Measurements from ENCODE around the gene SORCS1.

DNA sequence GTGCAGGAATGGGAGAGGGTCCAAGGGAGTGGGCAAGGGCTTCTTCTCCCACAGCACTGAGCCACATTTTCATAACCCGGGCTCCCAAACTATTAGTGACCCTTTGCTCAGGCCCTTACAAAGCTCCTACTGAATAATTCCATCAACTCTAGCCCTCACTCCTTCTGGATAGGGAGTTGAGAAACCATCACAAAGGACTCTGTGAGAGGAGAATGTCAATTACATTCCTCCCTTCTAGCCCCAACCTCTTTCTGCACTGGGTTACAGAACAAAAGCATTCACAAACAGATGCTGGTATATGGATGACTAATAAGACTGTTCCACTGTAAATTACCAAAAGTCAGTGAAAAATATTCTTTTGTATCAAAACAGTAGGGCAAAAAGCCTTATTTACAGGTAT lies 203.7 kb downstream of the SORCS1 start:
- TF ChIP-seq, protein P1, sequence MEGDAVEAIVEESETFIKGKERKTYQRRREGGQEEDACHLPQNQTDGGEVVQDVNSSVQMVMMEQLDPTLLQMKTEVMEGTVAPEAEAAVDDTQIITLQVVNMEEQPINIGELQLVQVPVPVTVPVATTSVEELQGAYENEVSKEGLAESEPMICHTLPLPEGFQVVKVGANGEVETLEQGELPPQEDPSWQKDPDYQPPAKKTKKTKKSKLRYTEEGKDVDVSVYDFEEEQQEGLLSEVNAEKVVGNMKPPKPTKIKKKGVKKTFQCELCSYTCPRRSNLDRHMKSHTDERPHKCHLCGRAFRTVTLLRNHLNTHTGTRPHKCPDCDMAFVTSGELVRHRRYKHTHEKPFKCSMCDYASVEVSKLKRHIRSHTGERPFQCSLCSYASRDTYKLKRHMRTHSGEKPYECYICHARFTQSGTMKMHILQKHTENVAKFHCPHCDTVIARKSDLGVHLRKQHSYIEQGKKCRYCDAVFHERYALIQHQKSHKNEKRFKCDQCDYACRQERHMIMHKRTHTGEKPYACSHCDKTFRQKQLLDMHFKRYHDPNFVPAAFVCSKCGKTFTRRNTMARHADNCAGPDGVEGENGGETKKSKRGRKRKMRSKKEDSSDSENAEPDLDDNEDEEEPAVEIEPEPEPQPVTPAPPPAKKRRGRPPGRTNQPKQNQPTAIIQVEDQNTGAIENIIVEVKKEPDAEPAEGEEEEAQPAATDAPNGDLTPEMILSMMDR (IDR thresholded peaks at IDR 0.05), result no peak
- no peak for TF ChIP-seq POLR2A (IDR thresholded peaks at IDR 0.05)
